Panc1 (cell line): ENCODE measurements around the gene GMNC. TPM values are rescaled to one million over a fixed set of nuclear protein-coding genes. Genes with fewer than 3 reads are reported as not detected.

Experiments
- ATAC-seq: fragments of 200-7000 bp; cut with Tn5 transposase; 2 replicates; pipeline ENCODE4 v1.9.1; 2020; ENCODE audit warnings: mild to moderate bottlenecking, moderate library complexity
- BruUV-seq: library from RNA; stranded (reverse); fragments of 400-500 nt; replicated peaks from 2 replicates; lab custom pipeline; 2021; lab: Mats Ljungman, UMichigan
- CTCF ChIA-PET: fragments of 300-600 bp; sonication (Branson Sonifier 250); formaldehyde crosslinking; loops from one replicate; lab custom pipeline; 2022; ENCODE audit warnings: antibody characterized with exemption; lab: Charles Lee
- POLR2A ChIA-PET: fragments of 300-600 bp; sonication (Branson Sonifier 250); formaldehyde crosslinking; loops from one replicate; lab custom pipeline; 2022; ENCODE audit warnings: antibody characterized with exemption; lab: Charles Lee
- DNase-seq: peaks from one replicate; pipeline ENCODE4 v3.0.0-alpha.2; 2010; ENCODE audit warnings: low read depth, low spot score
- H3K27ac ChIP-seq: 2 replicates; pipeline ENCODE4 v1.5.1; 2011; ENCODE audit warnings: mild to moderate bottlenecking, low read length, inconsistent platforms
- H3K27me3 ChIP-seq: fragments of 200-500 bp; sonication (Bioruptor generic); 2 replicates; pipeline ENCODE4 v1.6.0; 2014; ENCODE audit warnings: low read length, inconsistent platforms; ENCODE audit not compliant: control insufficient read depth, insufficient read depth
- H3K36me3 ChIP-seq: fragments of 200-500 bp; sonication (Bioruptor generic); 2 replicates; pipeline ENCODE4 v1.5.1; 2014; ENCODE audit warnings: inconsistent platforms, mild to moderate bottlenecking, low read length, moderate library complexity; ENCODE audit not compliant: control insufficient read depth, insufficient read depth
- H3K4me1 ChIP-seq: 2 replicates; pipeline ENCODE4 v1.5.1; 2011; ENCODE audit warnings: inconsistent platforms, mild to moderate bottlenecking, low read length, moderate library complexity; ENCODE audit not compliant: control insufficient read depth, insufficient read depth
- H3K4me3 ChIP-seq, 2 experiments: 2 replicates each; pipeline ENCODE4 v1.5.1; 2011 to 2012; ENCODE audit warnings: low read depth in 2 of 2, low read length in 2 of 2, mild to moderate bottlenecking in 2 of 2, inconsistent platforms in 1 of 2, moderate library complexity in 1 of 2
- H3K9me3 ChIP-seq: fragments of 200-500 bp; sonication (Bioruptor generic); 2 replicates; pipeline ENCODE4 v1.5.1; 2014; ENCODE audit warnings: low read depth, mild to moderate bottlenecking, inconsistent platforms, low read length, moderate library complexity; ENCODE audit not compliant: control insufficient read depth, insufficient read depth
- POLR2AphosphoS5 ChIP-seq: IDR thresholded peaks from 2 replicates; pipeline ENCODE4 v1.6.1; 2012; ENCODE audit warnings: mild to moderate bottlenecking, low read depth, low read length, moderate library complexity
- SIN3A ChIP-seq: IDR thresholded peaks from 2 replicates; pipeline ENCODE4 v1.6.1; 2012; ENCODE audit warnings: low read depth, mild to moderate bottlenecking, low read length, moderate library complexity, borderline replicate concordance; ENCODE audit not compliant: insufficient read depth
- TCF7L2 ChIP-seq: IDR thresholded peaks from 2 replicates; pipeline ENCODE4 v1.6.1; 2011; ENCODE audit warnings: mild to moderate bottlenecking, low read depth, low read length, inconsistent platforms
- in situ Hi-C: cut with HindIII; loops from 2 replicates; pipeline ENCODE4 v1.10.0; 2016; ENCODE audit warnings: low sequenced_read_pairs, low pct_unique_long_range_greater_than_20kb
- intact Hi-C: fragments of 100-400 bp; cut with micrococcal nuclease; formaldehyde crosslinking; loops from one replicate; pipeline ENCODE4 v1.10.0; 2022; ENCODE audit not compliant: unreplicated experiment
- total RNA-seq: library from RNA; stranded (reverse); gene quantifications from one replicate; pipeline ENCODE4 v1.2.1, GENCODE V29; 2021; ENCODE audit not compliant: unreplicated experiment
- TF ChIP-seq, protein P1 (sequence below): fragments of 450-650 bp; IDR thresholded peaks from 2 replicates; pipeline ENCODE4 v1.5.1; 2017; ENCODE audit warnings: mild to moderate bottlenecking
- TF ChIP-seq, protein P2 (sequence below), 2 experiments: IDR thresholded peaks; 2 replicates each; pipeline ENCODE4 v1.6.1; 2011 to 2012; ENCODE audit warnings: low read depth in 2 of 2, control low read depth in 1 of 2, low read length in 1 of 2, mild to moderate bottlenecking in 1 of 2, moderate library complexity in 1 of 2; ENCODE audit not compliant: insufficient read depth in 1 of 2

The GMNC gene
- total RNA-seq, 1 experiment from 2014 or later, result not detected

DNA sequence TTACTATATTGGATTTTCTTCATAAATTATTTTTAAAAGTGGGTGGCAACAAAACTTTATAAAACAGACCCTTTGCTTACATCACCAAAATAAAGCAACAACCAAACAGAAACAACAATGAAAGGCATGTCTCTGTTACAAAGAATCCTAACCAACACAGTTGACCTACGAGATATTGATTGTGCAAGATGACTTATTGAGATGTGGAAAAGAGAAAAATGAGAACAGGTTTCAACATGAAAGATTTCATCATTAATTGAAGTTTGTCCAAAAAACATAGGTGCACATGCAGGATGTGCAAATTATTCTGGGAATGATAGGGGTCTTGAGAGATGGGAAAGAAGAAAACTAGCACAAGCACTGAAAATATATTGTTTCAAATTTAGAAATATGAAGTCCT is 9.0 kb downstream of the GMNC start:
- intact Hi-C loops (no loop called here), in situ Hi-C loops (no loop called here)
- ATAC-seq, result no peak
- H3K9me3 ChIP-seq, result no peaks in the 10 kb centered on the region
- H3K27ac ChIP-seq, result no peak overlapping the region
- no peaks in the 10 kb centered on the region for H3K27me3 ChIP-seq
- no peak for DNase-seq
- H3K4me1 ChIP-seq, result no peaks in the 10 kb centered on the region
- H3K4me3 ChIP-seq, result no peak overlapping the region
- CTCF ChIA-PET, result no interaction called here
- TF ChIP-seq TCF7L2 (no peak), SIN3A (no peak), POLR2AphosphoS5 (no peak)
- TF ChIP-seq, protein P1, sequence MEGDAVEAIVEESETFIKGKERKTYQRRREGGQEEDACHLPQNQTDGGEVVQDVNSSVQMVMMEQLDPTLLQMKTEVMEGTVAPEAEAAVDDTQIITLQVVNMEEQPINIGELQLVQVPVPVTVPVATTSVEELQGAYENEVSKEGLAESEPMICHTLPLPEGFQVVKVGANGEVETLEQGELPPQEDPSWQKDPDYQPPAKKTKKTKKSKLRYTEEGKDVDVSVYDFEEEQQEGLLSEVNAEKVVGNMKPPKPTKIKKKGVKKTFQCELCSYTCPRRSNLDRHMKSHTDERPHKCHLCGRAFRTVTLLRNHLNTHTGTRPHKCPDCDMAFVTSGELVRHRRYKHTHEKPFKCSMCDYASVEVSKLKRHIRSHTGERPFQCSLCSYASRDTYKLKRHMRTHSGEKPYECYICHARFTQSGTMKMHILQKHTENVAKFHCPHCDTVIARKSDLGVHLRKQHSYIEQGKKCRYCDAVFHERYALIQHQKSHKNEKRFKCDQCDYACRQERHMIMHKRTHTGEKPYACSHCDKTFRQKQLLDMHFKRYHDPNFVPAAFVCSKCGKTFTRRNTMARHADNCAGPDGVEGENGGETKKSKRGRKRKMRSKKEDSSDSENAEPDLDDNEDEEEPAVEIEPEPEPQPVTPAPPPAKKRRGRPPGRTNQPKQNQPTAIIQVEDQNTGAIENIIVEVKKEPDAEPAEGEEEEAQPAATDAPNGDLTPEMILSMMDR, result no peak
- TF ChIP-seq, protein P2, sequence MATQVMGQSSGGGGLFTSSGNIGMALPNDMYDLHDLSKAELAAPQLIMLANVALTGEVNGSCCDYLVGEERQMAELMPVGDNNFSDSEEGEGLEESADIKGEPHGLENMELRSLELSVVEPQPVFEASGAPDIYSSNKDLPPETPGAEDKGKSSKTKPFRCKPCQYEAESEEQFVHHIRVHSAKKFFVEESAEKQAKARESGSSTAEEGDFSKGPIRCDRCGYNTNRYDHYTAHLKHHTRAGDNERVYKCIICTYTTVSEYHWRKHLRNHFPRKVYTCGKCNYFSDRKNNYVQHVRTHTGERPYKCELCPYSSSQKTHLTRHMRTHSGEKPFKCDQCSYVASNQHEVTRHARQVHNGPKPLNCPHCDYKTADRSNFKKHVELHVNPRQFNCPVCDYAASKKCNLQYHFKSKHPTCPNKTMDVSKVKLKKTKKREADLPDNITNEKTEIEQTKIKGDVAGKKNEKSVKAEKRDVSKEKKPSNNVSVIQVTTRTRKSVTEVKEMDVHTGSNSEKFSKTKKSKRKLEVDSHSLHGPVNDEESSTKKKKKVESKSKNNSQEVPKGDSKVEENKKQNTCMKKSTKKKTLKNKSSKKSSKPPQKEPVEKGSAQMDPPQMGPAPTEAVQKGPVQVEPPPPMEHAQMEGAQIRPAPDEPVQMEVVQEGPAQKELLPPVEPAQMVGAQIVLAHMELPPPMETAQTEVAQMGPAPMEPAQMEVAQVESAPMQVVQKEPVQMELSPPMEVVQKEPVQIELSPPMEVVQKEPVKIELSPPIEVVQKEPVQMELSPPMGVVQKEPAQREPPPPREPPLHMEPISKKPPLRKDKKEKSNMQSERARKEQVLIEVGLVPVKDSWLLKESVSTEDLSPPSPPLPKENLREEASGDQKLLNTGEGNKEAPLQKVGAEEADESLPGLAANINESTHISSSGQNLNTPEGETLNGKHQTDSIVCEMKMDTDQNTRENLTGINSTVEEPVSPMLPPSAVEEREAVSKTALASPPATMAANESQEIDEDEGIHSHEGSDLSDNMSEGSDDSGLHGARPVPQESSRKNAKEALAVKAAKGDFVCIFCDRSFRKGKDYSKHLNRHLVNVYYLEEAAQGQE (IDR thresholded peaks at IDR 0.05; ENCODE audit: insufficient read depth in 1 of 2, low read depth in 2 of 2, low read length in 1 of 2), result no peak
- BruUV-seq, result no TSS peak
- POLR2A ChIA-PET, result no interaction called here
- H3K36me3 ChIP-seq, result no peaks in the 10 kb centered on the region

DNA sequence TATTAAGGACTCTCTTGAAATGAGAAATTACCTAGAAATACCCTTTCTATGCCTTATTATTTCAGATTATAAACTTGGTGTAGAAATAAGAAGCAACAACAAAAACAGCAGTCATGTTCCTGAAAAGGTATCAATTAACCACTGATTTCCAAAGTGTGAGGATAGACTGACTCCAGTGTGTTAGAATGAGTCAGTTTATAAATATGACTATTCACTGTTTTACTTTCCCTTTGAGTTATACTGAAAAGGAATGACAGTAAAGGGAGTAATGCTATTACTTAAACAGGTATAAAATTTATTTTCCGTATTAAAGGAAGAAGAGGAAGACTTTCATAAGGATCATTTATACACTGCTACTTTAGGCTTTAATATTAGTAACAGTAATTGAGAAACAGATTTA is 12.9 kb downstream of the GMNC start:
- TF ChIP-seq, protein P1, result no peak
- TF ChIP-seq TCF7L2, result no peak
- H3K4me1 ChIP-seq, result no peaks in the 10 kb centered on the region
- POLR2A ChIA-PET, result no interaction called here
- in situ Hi-C loops, result no loop called here
- BruUV-seq, result no TSS peak
- DNase-seq (no peak), ATAC-seq (no peak)
- H3K4me3 ChIP-seq, result no peak overlapping the region
- H3K27ac ChIP-seq, result no peak overlapping the region
- no peaks in the 10 kb centered on the region for H3K27me3 ChIP-seq
- no peaks in the 10 kb centered on the region for H3K9me3 ChIP-seq
- H3K36me3 ChIP-seq, result no peaks in the 10 kb centered on the region
- CTCF ChIA-PET, result no interaction called here
- intact Hi-C loops, result no loop called here

DNA sequence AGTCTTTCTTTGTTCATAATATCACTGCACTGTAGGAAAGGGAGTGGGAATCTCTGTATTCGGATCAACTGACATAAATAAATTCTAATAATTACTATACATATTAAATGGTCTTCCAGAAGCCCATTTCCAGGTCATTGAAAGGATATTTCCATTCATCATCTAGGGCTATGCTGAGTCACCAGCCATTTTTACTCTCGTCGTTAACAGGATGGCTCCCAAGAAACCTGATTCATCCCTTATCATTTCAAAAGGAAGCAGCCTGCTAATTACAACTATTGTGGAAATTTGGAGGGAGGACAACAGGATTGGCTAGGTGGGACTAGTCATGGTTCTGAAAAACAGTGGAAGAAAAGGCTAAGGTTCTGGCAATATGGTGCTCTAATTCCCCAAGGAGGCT is 13.6 kb downstream of the GMNC start:
- no peaks in the 10 kb centered on the region for H3K9me3 ChIP-seq
- no peaks in the 10 kb centered on the region for H3K27me3 ChIP-seq
- intact Hi-C loops (no loop called here), in situ Hi-C loops (no loop called here)
- ATAC-seq (no peak), DNase-seq (no peak)
- H3K4me1 ChIP-seq, result no peaks in the 10 kb centered on the region
- POLR2A ChIA-PET, result no interaction called here
- CTCF ChIA-PET, result no interaction called here
- TF ChIP-seq SIN3A (no peak), POLR2AphosphoS5 (no peak), TCF7L2 (no peak)
- TF ChIP-seq, protein P2 (IDR thresholded peaks at IDR 0.05; ENCODE audit: insufficient read depth in 1 of 2, low read depth in 2 of 2, low read length in 1 of 2), result no peak
- TF ChIP-seq, protein P1, result no peak
- no peaks in the 10 kb centered on the region for H3K36me3 ChIP-seq
- no peak overlapping the region for H3K4me3 ChIP-seq
- BruUV-seq, result no TSS peak
- H3K27ac ChIP-seq, result no peak overlapping the region
